CD1c-positive myeloid dendritic cell (primary cell): ENCODE results near the gene EMILIN1.
"Not testable (repeated sequence)": the region's sequence is repeated elsewhere in the genome, so short reads cannot be mapped to it uniquely, and the experiment has no call there.

Experiments
- DNase-seq: peaks from one replicate; pipeline ENCODE4 v3.0.0-alpha.2; 2016; ENCODE audit errors: extremely low spot score

EMILIN1 gene

DNA sequence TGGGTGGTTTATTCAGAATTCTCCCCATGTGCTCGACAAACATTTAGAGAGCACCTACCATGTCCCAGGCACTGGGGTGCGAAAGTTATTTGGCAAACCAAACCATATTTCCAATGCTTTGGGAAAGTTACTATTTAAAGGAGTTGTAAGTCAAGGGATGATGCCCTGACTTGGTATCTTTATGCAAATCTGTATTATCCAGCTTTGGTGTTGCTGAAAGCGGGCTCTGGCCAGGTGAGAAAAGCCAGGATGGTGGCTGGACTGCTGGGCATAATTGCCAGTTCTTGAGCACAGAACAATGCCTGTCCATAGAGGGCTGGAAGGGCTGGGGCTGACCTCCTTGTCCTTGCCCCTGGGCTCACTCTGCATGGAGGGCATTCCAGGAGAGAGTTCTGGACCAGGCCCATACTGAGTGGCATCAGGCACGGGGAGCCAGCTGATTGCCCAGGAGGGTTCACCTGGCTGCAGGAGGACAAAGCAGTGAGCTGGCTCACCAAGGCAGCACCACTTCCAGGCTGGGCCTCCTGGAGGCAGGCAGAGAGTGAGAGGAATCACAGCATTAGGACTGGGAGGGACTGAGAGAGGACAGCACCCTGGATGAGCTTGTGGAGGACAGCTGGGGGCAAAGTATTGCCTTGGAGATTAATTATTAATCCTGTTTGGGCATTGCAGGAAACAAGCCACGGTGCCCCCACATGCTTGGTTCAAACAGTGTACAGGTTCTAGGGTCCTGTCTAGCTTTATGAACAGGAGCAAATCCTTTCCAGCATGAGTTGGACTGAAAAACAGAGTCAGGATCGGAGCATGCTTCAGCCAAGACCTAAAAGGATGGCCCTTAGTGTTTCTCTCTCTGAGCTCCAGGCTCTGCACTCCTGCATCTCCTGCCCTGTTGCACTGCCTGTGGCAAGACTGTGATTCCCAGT, 15.3 kb downstream of the EMILIN1 start:
- DNase-seq, result no peak

DNA sequence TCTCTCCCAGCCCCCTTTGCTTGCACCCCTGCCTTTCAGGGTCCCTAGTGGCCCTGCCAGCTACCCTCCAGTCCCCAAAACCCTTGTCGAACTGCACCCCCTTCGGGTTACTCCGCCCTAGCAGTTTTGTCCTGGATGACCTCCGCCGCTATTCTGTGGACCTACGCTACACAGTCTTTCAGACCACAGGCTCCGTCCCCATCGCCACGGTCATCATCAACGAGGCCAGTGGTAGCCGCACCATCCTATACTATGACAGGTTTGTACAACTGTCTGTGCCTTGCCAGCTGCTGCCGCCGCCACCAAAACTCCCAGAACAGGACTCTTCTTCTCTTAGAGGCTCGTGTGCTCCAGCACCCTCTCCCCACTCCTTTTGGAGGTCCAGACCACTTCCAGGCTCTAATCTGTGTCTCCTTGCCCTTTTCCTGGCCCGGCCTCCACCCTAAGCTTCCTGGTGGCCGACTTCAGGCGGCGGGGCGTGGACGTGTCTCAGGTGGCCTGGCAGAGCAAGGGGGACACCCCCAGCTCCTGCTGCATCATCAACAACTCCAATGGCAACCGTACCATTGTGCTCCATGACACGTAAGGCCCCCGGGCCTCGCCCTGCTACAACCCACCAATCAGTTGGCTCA, 16.1 kb downstream of the EMILIN1 start:
- DNase-seq, result no peak

DNA sequence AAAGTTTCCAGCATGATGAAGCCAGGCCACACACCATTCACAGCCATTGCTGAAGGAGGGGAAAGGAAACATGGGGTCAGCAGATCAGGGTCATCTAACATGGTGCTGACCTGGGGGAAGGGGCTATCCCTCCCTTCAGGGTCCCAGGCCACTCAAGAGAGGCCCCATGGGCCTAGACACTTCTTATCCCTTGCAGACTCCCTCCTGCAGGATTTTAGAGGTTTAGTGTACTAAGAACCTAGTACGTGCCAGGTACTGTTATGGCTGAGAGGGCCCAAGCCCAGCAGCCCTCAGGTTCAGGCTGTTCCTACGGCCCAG, 17.0 kb downstream of the EMILIN1 start:
- no peak for DNase-seq

DNA sequence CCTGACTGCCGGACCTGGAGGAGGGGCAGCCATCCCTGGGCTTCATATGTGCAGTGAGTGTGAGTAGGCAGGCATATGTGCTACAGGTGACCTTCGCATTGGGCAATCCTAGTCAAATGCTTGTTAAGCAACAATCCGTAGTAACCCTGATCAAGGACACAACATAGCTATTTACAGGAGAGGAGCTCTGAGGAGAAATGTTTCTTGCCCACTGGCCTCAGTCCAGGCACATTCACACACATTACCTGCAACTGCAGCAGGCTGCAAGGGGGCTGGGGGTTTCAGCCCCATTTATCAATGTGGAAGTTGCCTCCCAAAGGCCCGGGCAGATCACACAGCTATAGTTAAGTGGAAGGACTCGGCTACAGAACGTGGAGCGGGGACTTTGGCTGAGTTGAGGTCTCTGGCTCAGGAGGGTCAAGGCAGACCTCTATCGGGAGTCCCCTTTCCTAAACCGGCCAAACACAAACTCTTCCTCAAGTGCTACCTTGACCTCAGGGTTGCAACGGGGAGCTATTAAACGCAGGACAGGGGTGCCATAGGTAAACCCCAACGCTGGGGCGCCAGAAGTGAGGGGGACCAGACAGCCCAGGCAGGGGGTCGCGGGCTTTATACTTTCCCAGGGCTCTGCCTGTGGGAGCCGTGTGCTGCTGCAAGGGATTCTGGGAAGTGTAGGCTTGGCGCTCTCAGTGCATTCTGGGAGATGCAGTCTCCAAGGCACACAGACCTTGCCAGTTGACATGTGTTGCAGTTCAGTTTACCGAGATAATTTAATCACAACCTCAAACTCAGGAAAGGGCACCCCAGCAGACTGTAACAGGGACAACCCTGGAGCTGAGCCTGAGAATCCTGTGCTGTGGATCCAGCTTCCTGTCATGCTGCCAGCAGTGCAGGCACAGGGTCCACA, 17.6 kb downstream of the EMILIN1 start:
- DNase-seq, result peak; percentile 56

DNA sequence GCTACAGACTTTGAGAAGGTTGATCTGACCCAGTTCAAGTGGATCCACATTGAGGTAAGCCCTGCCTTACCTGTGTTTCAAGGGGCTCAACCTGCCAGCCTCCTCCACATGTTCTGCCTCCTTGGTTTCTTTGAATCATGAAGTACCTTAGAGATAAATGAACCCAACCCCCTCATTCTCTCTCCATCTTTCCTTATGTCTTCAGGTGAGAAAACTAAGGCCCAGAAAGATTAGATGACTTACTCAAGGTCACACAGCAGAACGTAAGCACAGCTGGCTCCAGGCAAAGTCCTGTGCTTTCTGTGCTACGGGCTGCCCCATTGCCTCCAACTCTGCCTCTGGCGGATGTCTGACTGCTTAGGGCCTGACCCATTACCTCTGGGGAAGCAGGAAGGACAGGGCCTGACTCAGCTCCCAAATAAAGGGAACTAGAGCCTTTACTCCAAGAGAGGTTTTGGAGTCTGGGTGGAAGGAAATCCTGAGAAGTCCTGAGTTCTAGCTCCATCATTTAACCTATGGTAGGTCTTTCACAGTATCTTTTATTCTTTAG, 18.4 kb downstream of the EMILIN1 start:
- peak; percentile 66 for DNase-seq

DNA sequence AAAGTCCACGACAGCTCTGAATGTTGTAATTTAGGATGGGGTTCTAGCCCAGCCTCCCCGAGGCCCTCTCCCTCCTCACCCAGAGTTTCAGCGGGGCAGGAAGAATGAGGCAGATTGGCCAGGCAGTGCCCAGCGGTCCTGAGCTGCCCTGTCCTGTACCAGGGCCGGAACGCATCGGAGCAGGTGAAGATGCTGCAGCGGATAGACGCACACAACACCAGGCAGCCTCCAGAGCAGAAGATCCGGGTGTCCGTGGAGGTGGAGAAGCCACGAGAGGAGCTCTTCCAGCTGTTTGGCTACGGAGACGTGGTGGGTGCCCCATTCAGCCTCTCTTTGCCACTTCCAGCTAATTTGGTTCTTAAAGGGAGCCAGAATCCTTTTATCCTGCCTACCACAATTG, 18.9 kb downstream of the EMILIN1 start:
- DNase-seq, result no peak

DNA sequence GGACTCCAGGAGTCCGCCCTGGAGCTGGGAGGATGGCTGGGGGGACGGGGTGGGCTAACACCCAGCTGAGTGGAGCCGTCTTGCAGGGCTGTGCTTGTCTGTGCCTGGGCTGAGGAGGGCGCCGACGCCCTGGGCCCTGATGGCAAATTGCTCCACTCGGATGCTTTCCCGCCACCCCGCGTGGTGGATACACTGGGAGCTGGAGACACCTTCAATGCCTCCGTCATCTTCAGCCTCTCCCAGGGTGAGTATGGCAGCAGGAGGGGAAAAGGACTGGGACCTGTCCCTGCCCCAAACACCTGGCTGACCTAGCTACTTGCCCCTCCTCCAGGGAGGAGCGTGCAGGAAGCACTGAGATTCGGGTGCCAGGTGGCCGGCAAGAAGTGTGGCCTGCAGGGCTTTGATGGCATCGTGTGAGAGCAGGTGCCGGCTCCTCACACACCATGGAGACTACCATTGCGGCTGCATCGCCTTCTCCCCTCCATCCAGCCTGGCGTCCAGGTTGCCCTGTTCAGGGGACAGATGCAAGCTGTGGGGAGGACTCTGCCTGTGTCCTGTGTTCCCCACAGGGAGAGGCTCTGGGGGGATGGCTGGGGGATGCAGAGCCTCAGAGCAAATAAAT, 21.0 kb downstream of the EMILIN1 start:
- DNase-seq, result no peak

DNA sequence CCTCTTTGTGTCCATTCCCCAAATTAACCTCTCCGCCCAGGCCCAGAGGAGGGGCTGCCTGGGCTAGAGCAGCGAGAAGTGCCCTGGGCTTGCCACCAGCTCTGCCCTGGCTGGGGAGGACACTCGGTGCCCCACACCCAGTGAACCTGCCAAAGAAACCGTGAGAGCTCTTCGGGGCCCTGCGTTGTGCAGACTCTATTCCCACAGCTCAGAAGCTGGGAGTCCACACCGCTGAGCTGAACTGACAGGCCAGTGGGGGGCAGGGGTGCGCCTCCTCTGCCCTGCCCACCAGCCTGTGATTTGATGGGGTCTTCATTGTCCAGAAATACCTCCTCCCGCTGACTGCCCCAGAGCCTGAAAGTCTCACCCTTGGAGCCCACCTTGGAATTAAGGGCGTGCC, 21.6 kb downstream of the EMILIN1 start:
- DNase-seq, result no peak

DNA sequence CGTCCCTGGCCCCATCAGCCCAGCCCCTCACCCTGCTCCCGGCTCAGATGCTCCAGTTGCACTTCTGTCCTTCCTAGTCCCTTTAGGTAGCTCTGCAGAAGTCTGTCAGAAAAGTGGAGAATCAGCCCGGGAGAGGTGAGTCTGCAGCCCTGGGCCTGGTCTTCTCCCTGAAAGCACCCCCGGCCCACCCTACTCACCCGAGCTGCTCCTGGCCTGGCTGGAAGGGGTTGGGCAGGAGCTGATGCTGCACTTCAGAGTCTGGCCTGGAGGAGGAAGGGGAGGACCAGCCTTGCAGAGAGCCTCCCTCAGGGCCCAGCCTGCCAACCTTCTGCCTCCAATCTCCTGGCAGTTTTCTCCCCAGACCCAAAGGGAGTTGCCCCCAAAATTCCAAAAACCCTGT, 23.9 kb downstream of the EMILIN1 start:
- no peak for DNase-seq

DNA sequence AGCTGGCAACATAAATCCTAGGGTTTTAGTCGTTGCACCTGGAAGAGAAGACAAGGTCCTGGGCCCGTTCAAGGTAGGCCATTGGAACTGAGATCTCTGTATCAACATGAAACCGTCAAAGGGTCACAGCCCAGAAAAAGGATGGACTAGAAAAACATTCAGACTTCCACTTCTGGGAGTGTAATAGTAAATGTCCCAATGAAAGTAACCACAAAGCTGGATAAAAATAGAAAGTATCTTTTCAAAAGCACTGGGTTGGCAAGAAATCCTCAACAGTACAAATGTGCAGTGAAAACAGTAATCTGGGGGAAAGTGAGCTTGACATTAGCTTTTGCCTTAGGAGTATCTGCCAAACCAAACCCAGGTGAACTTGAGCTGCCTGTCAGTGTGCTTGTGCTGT, 27.6 kb downstream of the EMILIN1 start:
- no peak for DNase-seq

DNA sequence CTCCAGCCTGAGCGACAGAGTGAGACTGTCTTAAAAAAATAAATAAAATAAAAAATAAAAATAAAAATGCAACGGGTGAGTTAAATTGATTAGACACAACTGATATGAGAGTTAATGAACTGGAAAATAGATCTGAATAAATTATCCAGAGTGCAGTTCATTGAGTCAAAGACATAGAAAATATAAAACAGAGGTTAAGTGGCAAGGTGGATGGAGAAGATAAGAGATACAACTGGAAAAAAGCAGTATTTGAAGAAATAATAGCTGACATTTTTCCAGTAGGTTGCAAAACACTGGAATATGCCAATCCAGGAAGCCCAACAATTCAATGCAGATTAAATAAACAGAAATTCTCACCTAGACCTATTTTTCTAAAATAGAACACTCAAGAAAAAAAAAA, 29.8 kb downstream of the EMILIN1 start:
- no peak for DNase-seq

DNA sequence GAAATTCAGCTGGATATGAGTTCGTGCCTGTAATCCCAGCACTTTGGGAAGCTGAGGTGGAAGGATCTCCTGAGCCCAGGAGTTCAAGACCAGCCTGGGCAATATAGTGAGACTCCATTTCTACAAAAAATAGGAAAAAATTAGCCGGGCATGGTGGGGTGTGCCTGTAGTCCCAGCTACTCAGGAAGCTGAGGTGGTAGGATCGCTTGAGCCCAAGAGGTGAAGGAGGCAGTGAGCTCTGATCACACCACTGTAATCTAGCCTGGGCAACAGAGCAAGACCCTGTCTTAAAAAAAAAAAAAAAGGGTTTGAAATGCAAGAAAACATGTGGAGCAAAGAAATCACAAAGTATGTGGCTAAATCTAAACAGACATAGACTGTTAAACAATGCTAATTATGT, 30.7 kb downstream of the EMILIN1 start:
- no peak for DNase-seq

DNA sequence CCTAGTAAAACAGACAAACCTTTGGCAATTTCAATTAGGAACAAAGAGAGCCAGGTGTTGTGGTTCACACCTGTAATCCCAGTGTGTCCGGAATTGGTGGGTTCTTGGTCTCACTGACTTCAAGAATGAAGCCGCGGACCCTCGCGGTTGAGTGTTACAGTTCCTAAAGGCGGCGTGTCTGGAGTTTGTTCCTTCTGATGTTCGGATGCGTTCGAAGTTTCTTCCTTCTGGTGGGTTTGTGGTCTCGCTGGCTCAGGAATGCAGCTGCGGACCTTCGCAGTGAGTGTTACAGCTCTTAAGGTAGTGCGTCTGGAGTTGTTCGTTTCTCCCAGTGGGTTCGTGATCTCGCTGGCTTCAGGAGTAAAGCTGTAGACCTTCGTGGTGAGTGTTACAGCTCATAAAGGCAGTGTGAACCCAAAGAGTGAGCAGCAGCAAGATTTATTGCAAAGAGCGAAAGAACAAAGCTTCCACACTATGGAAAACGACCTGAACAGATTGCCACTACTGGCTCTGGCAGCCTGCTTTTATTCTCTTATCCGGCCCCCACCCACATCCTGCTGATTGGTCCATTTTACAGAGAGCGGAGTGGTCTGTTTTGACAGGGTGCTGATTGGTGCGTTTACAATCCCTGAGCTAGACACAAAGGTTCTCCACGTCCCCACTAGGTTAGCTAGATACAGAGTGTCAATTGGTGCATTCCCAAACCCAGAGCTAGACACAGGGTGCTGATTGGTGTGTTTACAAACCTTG, 32.4 kb downstream of the EMILIN1 start:
- DNase-seq, result not testable (repeated sequence)

DNA sequence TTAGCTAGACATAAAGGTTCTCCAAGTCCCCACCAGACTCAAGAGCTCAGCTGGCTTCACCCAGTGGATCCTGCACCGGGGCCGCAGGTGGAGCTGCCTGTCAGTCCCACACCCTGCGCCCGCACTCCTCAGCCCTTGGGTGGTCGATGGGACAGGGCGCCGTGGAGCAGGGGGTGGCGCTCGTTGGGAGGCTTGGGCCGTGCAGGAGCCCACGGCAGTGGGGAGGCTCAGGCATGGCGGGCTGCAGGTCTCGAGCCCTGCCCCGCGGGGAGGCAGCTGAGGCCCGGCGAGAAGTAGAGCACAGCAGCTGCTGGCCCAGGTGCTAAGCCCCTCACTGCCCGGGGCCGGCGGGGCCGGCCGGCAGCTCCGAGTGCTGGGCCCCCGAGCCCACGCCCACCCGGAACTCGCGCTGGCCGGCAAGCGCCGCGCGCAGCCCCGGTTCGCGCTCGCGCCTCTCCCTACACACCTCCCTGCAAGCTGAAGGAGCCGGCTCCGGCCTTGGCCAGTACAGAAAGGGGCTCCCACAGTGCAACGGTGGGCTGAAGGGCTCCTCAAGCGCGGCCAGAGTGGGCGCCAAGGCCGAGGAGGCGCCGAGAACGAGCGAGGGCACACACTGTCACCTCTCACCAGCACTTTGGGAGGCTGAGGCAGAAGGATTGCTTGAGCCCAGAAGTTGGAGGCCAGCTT, 33.1 kb downstream of the EMILIN1 start:
- DNase-seq, result not testable (repeated sequence)

DNA sequence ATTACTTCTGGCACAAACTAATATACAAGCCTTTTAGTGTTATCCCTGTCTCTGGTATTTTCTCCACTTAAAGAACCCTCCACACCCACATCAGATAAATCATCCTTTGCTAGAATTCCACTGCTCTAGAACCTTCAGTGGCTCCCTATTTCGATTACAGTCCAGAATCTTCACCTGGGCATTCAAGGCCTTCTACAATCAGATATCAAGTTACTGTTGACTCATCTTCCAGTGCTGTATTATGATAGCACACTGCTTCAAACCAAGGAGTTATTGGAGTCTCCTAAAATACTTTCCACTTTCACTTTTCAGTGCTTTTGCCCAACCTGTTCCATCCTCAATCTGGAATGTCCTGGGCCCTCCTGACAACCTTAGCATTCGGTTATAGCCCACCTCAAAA, 37.1 kb downstream of the EMILIN1 start:
- no peak for DNase-seq

DNA sequence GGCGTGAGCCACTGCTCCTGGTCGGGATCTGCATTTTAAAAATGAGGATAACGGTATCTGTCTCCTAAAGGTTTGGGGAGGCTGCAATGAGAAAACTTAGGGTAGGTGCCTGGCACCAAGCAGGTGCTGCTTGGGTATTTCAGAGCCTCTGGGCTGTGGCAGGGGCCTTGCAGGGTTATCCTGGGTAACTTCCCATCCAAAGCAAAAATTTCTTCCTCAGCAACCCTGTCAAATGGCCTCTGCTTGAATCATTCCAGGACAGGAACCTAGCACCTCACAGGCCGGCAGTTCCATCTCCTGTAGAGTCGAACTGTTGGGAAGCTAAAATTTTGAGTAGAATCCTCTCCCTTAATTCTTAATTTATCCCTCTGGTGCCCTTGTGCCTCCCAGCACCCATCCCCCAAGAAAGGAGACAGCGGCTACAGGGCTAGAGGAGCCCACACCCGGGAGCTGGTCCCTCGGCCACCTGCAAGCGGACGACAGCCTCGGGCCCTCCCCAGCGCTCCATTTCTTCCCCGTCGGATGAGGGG, 39.6 kb downstream of the EMILIN1 start:
- no peak for DNase-seq

DNA sequence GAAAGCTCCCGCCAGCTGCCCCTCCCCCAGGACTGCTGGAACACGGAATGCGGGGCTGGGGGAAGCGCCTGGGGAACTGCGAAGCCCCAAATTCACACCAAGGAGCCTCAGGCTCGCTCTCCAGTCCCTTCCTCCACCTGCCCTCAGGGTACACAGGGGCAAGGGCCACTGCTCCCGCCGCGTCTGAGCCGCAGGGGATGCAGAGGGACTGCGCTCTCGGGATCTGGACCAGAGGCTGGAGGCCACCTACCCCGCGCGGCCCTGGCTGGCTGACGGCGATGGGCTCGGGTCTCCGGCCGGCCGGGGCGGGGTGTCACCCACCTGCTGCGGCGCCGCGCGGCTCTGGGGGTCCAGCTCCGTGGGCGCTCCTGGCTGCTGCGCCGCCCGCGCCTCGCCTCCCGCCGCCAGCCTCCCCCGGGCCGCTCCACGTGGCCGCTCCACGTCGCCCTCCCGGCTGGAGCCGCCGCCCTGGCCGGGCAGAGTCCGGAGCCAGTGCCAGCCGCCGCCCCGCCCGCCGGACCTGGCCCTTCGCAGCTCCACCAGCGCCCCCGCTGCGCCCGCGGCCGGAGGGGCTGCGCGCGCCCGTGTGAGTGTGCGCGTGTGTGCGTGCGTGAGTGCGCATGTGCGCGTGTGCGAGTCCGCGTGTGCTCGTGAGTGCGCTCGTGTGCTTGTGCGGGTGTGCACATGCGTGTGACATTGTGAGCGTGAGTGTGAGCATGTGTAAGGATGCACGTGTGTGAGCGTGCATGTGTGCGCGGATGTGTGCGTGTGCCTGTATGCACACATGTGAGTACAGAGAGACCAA, 40.3 kb downstream of the EMILIN1 start, which contains the start of gene CGREF1:
Gene CGREF1, minus strand, starts transcription at position 604 of the 805 bp plus-strand sequence. CDS start 14,762 bp downstream, outside the sequence.
- DNase-seq, result peak; percentile 21

DNA sequence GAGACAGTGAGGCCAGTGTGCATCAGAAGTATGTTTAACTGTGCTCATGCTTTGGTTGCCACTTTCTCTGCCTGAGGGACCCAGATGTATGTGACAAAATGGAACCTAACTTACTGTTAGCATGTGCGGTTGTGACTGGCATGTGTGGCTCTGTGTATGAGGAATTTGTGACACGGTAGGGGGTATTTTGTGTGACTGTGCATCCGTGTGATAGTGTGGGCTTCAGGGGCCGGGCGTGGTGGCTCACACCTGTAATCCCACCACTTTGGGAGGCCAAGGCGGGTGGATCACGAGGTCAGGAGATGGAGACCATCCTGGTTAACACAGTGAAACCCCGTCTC, 40.9 kb downstream of the EMILIN1 start:
- not testable (repeated sequence) for DNase-seq

DNA sequence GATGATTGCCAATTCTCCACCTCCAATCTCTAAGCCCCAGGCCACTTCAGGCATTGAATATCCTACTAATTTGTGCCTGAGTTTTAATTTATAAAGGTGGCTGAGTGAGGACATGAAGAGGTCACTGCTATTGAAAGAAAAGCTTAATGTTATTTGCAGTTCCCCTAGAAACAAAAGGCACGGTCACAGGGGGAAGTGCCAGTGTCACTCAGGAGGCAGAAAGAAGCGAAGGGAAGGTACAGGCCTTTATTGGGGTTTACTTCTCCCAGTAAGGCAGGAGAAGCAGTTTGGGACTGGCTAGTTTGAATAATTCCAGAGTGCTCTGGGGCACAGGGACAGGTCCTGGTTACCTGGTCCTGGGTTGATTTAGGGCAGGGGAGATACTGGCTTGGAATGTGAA, 43.5 kb downstream of the EMILIN1 start:
- DNase-seq, result peak; percentile 28
